Stimulated activated naive B cell treated with anti-CD40 and anti-IgM and Interleukin-4, amounts not matched to agents 10 μg/mL and 1 μg/mL and 100 μg/mL, for 72 hours (primary cell): Measurements from ENCODE around the gene CCNQ.

Source experiments
- ATAC-seq, 2 donors: fragments of 150-1000 bp; cut with Tn5 transposase; replicated peaks; 2 replicates each; pipeline ENCODE4 v1.10.0; 2021; ENCODE audit warnings: moderate library complexity in 1 of 2
- DNase-seq: peaks from one replicate; pipeline ENCODE4 v3.0.0; 2021
- H3K27ac Mint-ChIP-seq: one replicate; pipeline ENCODE4 v1.8.0; 2022; ENCODE audit warnings: mild to moderate bottlenecking, mixed read lengths
- H3K27me3 Mint-ChIP-seq, 2 donors: one replicate each; pipeline ENCODE4 v1.8.0; 2022; ENCODE audit warnings: mixed read lengths in 2 of 2
- H3K36me3 Mint-ChIP-seq, 2 donors: one replicate each; pipeline ENCODE4 v1.8.0; 2022; ENCODE audit warnings: mixed read lengths in 2 of 2, mild to moderate bottlenecking in 1 of 2
- H3K4me1 Mint-ChIP-seq, 2 donors: one replicate each; pipeline ENCODE4 v1.8.0; 2022; ENCODE audit warnings: mixed read lengths in 2 of 2, mild to moderate bottlenecking in 1 of 2
- H3K4me3 Mint-ChIP-seq, 2 donors: one replicate each; pipeline ENCODE4 v1.8.0; 2022; ENCODE audit warnings: mild to moderate bottlenecking in 2 of 2, mixed read lengths in 2 of 2, moderate library complexity in 1 of 2
- H3K9me3 Mint-ChIP-seq, 2 donors: one replicate each; pipeline ENCODE4 v1.8.0; 2022; ENCODE audit warnings: mixed read lengths in 2 of 2, mild to moderate bottlenecking in 1 of 2

The CCNQ gene

DNA sequence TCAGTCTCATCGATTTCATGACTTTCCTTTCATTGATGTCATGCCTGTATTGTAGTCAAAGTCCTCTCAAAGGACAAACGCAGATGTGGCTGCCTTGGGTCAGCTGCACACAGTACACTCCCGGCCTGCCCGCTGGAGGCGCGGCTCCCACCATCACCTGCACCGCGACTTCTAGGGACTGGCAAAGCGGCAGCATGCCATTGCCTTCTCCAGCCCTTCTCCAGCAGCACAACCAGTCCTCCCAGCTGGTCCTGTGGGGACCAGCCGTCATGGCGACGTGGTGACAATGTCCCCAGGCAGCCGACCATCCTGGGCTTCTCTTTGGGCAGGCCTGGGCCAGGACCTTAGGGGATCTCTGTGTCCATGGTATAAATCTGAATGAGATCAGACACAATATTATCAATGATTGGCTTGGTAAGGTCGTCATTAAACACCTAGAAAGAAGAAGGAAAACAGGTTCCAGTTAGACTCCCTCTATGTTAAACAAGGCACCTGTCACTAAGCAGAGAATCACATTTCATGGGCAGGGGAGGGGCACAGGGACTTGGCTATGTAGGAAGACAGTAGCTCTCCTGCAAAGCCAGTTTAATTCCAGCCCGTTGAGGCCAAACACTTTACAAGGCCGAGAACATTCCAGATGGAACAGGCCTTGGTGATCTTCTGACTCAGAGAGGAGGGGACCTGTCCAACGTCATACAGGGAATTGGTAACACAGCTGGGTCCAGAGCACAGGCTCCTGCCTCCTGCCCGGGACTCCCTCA lies 10.7 kb downstream of the CCNQ start:
- Mint-ChIP-seq H3K36me3 (peaks cover 6 to 39% of the 10 kb centered on the region in 2 donors), H3K27me3 (no peaks in the 10 kb centered on the region)
- DNase-seq, result no peak

DNA sequence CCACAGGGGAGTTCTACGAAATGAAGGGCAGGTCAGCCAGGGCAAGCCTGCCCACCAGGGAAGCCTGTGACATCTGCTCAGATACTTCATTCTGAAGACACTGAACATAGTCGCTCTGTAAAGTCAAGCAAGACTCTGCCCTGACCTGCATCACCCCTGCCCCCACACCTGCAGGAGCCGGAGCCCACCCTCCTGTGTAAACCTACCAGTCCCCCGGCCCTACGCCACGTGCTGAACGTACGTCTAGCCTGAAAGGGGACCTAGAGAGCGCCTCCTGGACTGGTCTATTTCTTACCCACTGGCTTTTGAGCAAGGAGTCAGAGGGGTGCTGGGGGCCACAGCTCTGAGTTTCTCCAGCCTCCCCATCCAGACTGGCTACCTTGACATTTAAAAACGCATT lies 11.6 kb downstream of the CCNQ start:
- no peaks in the 10 kb centered on the region for H3K9me3 Mint-ChIP-seq
- DNase-seq (no peak), ATAC-seq (no peak)
- peaks cover 17 to 38% of the 10 kb centered on the region in 2 donors for H3K4me1 Mint-ChIP-seq
- no peaks in the 10 kb centered on the region for H3K27me3 Mint-ChIP-seq
- peaks cover 6 to 34% of the 10 kb centered on the region in 2 donors for H3K36me3 Mint-ChIP-seq
- no peak overlapping the region for H3K27ac Mint-ChIP-seq
- no peak overlapping the region for H3K4me3 Mint-ChIP-seq

More for the DNA sequence above, 10.7 kb downstream of the CCNQ start:
- Mint-ChIP-seq H3K4me3 (no peak overlapping the region), H3K9me3 (no peaks in the 10 kb centered on the region), H3K4me1 (peaks cover 12 to 30% of the 10 kb centered on the region in 2 donors), H3K27ac (no peak overlapping the region)
- no peak for ATAC-seq

DNA sequence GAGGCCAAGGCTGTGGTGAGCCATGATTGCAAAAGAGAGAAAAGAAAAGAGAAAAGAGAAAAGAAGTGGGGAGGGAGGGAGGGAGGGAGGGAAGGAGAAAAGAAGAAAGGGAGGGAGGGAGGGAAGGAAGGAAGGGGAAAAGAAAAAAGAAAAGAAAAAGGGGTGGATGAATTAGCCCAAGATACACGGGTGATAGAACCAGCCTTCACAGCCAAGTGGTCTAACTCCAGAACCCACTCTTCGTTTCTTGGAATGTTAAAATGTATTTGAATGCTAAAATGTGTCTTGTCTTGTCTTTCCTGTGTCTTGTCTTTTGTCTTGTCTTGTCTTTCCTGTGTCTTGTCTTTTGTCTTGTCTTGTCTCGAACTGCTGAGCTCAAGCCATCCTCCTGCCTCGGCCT lies 13.1 kb downstream of the CCNQ start:
- ATAC-seq (no peak), DNase-seq (no peak)
- peaks cover 10 to 26% of the 10 kb centered on the region in 2 donors for H3K4me1 Mint-ChIP-seq
- no peak overlapping the region for H3K27ac Mint-ChIP-seq
- H3K4me3 Mint-ChIP-seq, result no peak overlapping the region
- no peaks in the 10 kb centered on the region for H3K27me3 Mint-ChIP-seq
- H3K9me3 Mint-ChIP-seq, result no peaks in the 10 kb centered on the region
- H3K36me3 Mint-ChIP-seq, result peaks cover 6 to 25% of the 10 kb centered on the region in 2 donors

DNA sequence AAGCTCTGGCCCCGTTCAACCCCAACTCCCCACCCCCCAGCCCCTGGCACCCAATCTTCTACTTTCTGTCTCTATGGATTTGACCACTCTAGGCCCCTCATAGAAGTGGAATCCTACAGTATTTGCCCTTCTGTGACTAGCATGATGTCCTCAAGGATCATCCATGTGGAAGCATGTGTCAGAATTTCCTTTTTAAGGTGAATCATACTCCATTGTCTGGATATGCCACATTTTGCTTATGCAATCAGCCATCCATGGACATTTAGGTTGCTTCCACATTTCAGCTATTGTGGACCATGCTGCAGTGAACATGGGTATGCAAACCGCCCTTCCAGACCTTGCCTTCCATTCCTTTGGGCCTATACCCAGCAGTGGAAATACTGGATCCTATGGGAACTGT lies 15.5 kb downstream of the CCNQ start:
- Mint-ChIP-seq H3K4me3 (no peak overlapping the region), H3K4me1 (peaks cover 11 to 27% of the 10 kb centered on the region in 2 donors), H3K9me3 (no peaks in the 10 kb centered on the region), H3K27ac (no peak overlapping the region), H3K36me3 (peaks cover 6 to 25% of the 10 kb centered on the region in 2 donors), H3K27me3 (no peaks in the 10 kb centered on the region)
- ATAC-seq (no peak), DNase-seq (no peak)

DNA sequence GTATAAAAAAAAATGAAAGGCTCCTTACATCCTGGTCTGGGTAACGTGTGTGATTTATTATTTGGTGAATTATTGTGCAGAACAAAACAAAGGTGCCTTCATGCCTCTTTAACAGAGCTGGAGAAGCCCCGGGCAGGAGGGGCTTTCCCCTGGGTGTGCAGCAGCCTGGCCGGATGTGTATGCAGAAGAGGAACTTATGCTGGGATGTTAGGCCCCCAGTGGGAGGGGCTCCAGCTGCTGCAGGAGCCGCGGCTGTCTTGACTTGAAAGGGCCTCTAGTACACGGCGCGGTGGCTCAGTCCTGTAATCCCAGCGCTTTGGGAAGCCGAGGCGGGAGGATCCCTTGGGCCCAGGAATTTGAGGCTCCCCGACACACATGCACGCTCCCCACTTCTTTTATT lies 16.0 kb downstream of the CCNQ start:
- peaks cover 6 to 21% of the 10 kb centered on the region in 2 donors for H3K36me3 Mint-ChIP-seq
- H3K27me3 Mint-ChIP-seq, result no peaks in the 10 kb centered on the region
- peaks cover 11 to 27% of the 10 kb centered on the region in 2 donors for H3K4me1 Mint-ChIP-seq
- peak overlapping the region; percentile 60 to 61 for H3K4me3 Mint-ChIP-seq
- peak overlapping the region; percentile 22 for H3K27ac Mint-ChIP-seq
- ATAC-seq (peak; percentile 100), DNase-seq (peak; percentile 66)
- H3K9me3 Mint-ChIP-seq, result no peaks in the 10 kb centered on the region

DNA sequence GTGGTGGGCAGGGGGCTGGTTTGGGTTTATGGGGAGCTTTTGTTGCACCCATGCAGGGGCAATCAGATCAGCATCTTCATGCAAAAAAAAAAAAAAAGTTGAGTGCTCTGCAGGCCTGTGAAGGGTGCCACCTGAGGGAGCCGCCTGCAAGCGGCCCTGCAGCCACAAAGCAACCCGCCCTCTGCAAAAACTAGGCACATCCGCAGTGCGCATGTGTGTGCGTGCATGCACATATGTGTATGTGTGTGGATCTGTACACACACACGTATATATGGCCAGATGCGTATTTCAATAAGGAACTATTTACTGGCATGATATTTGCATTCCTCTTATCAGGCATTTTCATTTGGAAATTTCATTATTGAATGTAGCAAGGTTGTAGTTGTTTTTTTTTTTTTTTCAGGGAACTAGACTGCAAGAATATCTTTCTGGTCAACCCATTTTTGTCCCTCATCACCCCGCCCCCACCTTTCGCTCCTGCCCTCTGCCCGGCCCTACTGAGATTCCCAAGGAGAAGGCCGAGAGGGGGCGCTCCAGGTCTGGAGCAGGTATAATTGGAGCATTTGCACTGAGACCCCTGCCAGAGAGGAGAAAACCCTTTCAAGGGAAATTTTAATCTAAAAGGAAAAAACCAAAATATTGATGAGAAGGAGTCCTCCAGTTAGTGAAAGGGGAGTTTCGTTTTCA lies 18.1 kb downstream of the CCNQ start:
- Mint-ChIP-seq H3K27me3 (no peaks in the 10 kb centered on the region), H3K36me3 (peaks cover 0 to 11% of the 10 kb centered on the region in 2 donors), H3K27ac (no peak overlapping the region), H3K9me3 (no peaks in the 10 kb centered on the region), H3K4me3 (no peak overlapping the region), H3K4me1 (peaks cover 11 to 22% of the 10 kb centered on the region in 2 donors)
- no peak for ATAC-seq
- no peak for DNase-seq

DNA sequence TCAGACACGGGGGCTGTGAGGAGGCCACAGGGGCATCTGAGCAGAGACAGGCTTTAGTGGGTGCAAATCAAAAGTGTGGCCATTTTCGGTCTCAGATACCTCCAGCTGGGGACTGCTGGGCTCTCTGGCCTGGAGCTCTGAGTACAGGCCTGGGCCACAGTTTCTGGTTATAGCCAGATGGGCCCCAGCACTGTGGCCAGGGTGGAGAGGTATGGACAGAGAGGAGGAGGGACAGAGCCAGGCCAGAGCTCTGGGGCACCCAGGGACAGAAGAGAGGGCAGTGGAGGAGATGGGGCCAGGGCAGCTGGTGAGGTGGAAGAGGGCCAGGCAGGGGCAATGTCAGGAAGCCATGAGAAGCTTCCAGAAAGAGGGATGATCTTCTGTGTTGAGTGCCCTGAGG lies 20.1 kb downstream of the CCNQ start:
- H3K4me3 Mint-ChIP-seq, result no peak overlapping the region
- no peak for DNase-seq
- H3K9me3 Mint-ChIP-seq, result no peaks in the 10 kb centered on the region
- ATAC-seq, result no peak
- H3K27me3 Mint-ChIP-seq, result peaks cover 0 to 3% of the 10 kb centered on the region in 2 donors
- H3K4me1 Mint-ChIP-seq, result peaks cover 16 to 34% of the 10 kb centered on the region in 2 donors
- no peak overlapping the region for H3K27ac Mint-ChIP-seq
- peaks cover 0 to 2% of the 10 kb centered on the region in 2 donors for H3K36me3 Mint-ChIP-seq

DNA sequence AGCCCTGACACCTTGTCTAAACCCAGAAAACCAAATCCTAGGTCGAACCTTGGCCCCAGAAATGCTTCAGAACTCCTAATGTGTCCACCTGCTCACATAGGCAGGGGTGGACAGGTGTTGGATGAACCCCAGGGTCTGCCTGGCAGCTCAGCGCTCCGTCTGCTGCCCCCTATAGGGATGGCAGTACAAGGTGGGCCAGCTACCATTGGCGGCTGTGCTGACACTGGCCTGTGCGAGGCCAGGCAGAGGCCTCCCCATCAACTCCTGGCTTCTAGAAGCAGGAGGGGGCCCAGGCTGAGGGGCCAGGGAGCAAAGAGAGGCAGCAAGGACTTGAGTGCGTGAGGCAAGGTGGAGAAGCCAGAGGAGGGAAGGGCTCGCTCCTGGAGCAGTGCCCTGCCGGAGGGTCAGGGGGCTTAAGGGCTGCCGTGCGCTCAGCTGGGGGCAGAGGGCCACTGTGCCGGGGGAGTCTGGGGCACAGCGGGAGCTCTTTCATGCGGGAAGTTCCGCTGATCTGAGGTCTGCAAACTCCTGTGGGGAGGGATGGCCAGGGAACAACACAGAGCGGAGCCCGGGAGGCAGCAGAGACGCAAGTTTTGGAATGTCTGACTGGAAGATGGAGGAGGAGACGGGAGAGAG lies 20.6 kb downstream of the CCNQ start:
- H3K4me3 Mint-ChIP-seq, result no peak overlapping the region
- peak overlapping the region; percentile 53 for H3K27ac Mint-ChIP-seq
- DNase-seq (no peak), ATAC-seq (no peak)
- H3K36me3 Mint-ChIP-seq, result no peaks in the 10 kb centered on the region
- peaks cover 0 to 3% of the 10 kb centered on the region in 2 donors for H3K27me3 Mint-ChIP-seq
- peaks cover 15 to 34% of the 10 kb centered on the region in 2 donors for H3K4me1 Mint-ChIP-seq
- H3K9me3 Mint-ChIP-seq, result no peaks in the 10 kb centered on the region

DNA sequence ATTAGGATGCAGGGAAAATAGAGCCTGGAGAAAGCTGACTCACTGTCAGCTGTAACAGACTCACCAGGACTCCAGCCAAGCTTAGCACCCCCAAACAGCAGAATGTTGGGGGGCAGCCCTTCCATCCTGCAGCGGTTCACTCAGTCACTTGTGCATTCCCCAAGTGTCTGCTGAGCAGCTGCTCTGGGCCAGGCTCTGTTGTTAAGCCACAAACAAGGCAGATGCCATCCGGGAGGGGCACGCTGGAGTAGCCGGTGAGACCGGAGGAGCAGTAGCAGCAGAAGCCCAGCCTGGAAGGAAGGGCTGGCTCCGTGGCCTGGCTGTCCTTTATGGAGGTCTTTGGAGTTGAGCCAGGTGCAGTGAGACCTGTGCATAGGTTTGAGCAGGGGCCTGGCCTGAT lies 22.0 kb downstream of the CCNQ start:
- Mint-ChIP-seq H3K27ac (no peak overlapping the region), H3K9me3 (no peaks in the 10 kb centered on the region), H3K36me3 (no peaks in the 10 kb centered on the region), H3K4me1 (peaks cover 9 to 34% of the 10 kb centered on the region in 2 donors), H3K27me3 (peaks cover 0 to 3% of the 10 kb centered on the region in 2 donors), H3K4me3 (no peak overlapping the region)
- DNase-seq (no peak), ATAC-seq (no peak)

DNA sequence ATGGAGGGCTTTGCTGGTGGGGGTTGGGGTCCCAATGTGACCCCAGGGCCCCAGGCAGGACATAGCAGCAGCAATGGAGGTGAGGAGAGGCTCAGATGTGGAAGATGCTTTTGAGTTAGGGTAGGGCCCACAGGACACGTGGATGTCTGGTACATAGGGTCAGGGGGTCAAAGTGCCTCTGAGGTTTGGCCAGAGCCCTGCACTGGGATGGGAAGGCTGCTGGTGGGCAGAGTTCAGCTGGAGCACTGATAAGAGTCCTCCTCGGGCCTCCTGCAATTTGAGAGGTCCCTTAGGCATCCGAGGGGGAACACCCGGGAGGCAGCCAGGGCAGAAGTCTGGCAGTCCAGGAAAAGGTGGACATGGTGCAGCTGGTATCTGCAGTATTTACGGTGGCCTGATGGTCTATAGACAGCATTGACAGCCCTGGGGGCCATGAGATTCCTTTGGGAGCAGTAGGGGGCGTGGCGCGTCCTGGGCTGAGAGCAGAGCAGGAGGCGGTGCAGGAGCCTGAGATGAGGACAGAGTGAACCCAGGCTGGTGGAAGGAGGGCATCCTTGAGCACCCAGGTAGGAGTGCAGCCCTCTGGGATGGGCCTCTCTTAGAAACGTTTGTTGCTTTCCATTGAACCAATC lies 22.6 kb downstream of the CCNQ start:
- H3K27me3 Mint-ChIP-seq, result peaks cover 0 to 3% of the 10 kb centered on the region in 2 donors
- no peak overlapping the region for H3K27ac Mint-ChIP-seq
- peaks cover 9 to 40% of the 10 kb centered on the region in 2 donors for H3K4me1 Mint-ChIP-seq

DNA sequence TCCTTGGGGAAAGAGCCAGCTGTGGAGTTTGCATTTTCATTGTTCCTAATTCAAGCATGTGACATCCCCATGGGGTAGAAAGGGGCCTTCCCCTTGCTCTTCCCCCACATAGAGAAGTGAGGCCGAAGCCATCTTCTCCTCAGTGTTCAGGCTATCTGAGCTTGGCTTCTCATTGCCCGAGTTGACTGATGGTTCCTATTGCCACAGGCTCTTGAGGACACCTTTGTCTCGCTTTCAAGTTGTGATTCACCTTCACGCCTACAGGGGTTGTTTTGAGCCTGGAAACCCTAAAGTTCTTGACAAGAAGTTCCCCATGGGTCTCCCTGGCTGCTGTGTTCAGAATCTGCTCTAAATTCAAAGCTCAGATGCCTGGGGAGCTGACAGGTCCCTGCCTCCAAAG lies 25.0 kb downstream of the CCNQ start:
- Mint-ChIP-seq H3K36me3 (peaks cover 0 to 1% of the 10 kb centered on the region in 2 donors), H3K27me3 (peaks cover 0 to 3% of the 10 kb centered on the region in 2 donors), H3K4me3 (peak overlapping the region in 1 of 2 donors; percentile 62), H3K27ac (no peak overlapping the region), H3K4me1 (peaks cover 8 to 43% of the 10 kb centered on the region in 2 donors), H3K9me3 (no peaks in the 10 kb centered on the region)
- DNase-seq, result peak; percentile 21
- ATAC-seq, result peak; percentile 89 to 98

More for the DNA sequence above, 22.6 kb downstream of the CCNQ start:
- DNase-seq (no peak), ATAC-seq (no peak)
- Mint-ChIP-seq H3K9me3 (no peaks in the 10 kb centered on the region), H3K36me3 (peaks cover 0 to 1% of the 10 kb centered on the region in 2 donors), H3K4me3 (no peak overlapping the region)

DNA sequence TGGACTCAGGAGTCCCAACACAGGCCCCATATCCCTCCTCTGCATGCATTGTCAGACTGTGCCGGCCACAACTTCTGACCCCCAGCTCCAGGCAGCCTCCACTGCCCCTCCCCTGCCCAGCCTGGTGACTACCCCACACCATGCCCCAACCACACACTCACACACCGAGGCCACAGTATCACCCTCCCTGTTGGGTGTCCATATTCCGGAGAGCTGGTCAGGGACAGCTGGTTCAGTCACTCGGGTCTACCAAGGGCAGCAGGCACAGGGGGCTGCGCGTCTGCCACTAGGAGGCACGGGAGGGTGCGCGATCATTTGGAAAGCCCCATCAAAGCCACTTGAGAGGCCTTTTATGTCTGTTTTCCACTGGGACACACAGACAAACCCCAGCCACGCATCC lies 26.3 kb downstream of the CCNQ start:
- Mint-ChIP-seq H3K9me3 (no peaks in the 10 kb centered on the region), H3K27ac (no peak overlapping the region), H3K36me3 (peaks cover 0 to 1% of the 10 kb centered on the region in 2 donors)

DNA sequence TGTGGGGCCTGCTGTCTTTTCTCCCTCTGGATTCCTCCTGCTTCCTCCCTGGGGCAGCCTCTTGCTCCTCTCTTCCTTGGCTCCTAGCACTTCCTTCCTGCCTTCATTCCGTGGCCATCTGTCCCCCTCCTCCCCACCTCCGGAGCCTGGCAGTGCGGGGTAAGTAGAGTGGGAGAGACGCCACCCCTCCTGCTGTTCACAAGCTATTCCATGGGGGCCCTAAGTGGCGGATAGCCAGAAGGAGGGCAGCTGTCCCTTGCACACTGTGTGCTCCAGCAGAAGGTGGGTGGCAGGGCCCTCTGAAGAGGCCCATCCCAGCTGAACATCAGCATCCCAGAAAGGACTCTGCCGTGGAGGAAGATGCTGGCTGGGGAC lies 27.4 kb downstream of the CCNQ start:
- peaks cover 8 to 43% of the 10 kb centered on the region in 2 donors for H3K4me1 Mint-ChIP-seq
- H3K9me3 Mint-ChIP-seq, result no peaks in the 10 kb centered on the region
- H3K27me3 Mint-ChIP-seq, result peaks cover 0 to 3% of the 10 kb centered on the region in 2 donors
- H3K4me3 Mint-ChIP-seq, result no peak overlapping the region
- ATAC-seq, result no peak
- no peak overlapping the region for H3K27ac Mint-ChIP-seq
- H3K36me3 Mint-ChIP-seq, result peaks cover 0 to 1% of the 10 kb centered on the region in 2 donors
- DNase-seq, result no peak

More for the DNA sequence above, 26.3 kb downstream of the CCNQ start:
- no peak overlapping the region for H3K4me3 Mint-ChIP-seq
- DNase-seq (no peak), ATAC-seq (no peak)
- H3K4me1 Mint-ChIP-seq, result peaks cover 8 to 43% of the 10 kb centered on the region in 2 donors
- H3K27me3 Mint-ChIP-seq, result peaks cover 0 to 3% of the 10 kb centered on the region in 2 donors

DNA sequence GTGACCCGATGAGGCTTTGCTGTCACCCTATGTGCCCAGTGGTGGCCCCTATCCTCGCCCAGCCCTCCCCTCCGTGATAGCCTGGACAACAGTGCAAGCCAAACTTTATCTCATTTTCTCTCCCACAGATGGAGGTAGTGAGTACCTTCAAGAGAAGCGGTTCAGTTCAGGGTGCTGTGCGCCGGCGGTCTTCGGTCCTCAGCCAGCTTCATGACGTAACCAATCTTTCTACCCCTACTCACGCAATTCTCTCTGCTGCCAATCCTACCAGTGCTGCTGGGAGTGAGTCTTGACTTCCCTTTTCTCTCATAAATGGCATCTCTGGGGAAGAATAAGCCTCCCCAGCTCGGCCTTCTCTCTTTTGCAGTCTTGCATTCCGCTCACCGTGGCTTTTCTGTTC lies 29.5 kb downstream of the CCNQ start:
- H3K36me3 Mint-ChIP-seq, result peaks cover 0 to 1% of the 10 kb centered on the region in 2 donors
- no peaks in the 10 kb centered on the region for H3K9me3 Mint-ChIP-seq
- H3K4me1 Mint-ChIP-seq, result peaks cover 5 to 35% of the 10 kb centered on the region in 2 donors
- no peak overlapping the region for H3K27ac Mint-ChIP-seq
- ATAC-seq (no peak), DNase-seq (no peak)
- H3K4me3 Mint-ChIP-seq, result no peak overlapping the region
- H3K27me3 Mint-ChIP-seq, result peaks cover 0 to under 1% of the 10 kb centered on the region in 2 donors
